HG02973 (cell line): Measurements from ENCODE around the gene DNAJC5.

ENCODE experiments used
- ATAC-seq: cut with Tn5 transposase; IDR thresholded peaks from one replicate; pipeline ENCODE4 v1.9.1; 2021; ENCODE audit warnings: moderate library complexity; ENCODE audit not compliant: unreplicated experiment

Gene DNAJC5

DNA sequence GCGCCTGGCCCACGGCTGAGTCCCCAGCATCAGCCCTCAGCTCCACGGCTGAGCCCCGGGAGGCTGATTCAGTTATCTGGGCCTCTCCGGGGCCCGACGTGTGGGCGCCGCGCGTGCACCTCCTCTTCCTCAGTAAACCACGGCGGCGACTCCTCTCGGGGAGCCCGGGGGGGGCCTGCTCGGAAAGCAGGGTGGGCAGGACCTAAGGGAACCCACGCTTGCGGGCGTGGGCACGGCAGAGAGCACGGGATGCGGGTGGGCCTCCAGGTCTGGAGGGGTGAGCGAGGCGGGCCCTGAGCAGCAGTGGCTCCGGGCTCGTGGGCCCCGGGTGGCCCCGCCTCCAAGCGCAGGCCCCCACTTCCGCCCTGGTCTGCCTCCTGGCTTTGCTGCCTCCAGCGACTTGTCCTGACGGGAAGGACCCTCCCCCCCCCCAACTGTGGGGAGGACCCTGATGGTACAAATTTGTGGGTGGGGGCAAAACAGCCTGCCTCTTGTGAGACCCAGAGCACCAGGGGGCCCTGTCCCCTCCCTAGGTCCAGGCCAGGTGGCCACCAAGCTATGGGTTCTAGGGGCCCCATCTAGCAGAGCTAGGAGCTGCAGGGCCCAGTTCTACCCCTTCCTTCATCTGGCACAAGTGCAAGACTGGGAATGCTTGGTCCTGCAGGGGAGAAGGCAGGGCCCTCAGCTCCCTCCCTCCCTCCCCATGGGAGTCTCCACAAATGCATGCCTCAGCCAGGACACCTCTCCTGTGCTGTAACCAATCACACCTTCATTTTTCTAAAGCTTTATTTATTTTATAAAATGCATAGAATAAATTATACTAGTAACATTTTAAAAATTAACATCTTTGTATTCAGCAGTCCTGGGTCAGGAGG, 44.4 kb downstream of the DNAJC5 start:
- no peak for ATAC-seq

DNA sequence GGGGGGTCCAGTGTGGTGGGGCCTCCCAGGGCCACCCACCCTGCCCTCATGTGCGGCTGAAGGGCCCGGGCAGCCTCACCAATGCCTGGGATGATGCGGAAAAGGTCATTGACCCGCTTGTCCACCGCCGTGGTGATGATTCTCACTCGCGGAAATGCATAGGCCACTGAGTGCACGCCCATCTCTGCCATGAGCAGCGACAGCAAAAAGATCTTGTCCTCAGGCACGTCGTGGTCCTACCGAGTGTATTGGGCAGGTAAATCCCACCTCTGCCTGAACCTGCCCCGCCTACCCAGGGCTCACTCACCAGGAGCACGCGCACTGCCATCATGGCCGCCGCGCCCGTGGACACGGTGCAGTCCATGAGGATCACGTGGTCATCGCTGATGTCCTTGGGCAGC, 45.1 kb downstream of the DNAJC5 start:
- no peak for ATAC-seq

DNA sequence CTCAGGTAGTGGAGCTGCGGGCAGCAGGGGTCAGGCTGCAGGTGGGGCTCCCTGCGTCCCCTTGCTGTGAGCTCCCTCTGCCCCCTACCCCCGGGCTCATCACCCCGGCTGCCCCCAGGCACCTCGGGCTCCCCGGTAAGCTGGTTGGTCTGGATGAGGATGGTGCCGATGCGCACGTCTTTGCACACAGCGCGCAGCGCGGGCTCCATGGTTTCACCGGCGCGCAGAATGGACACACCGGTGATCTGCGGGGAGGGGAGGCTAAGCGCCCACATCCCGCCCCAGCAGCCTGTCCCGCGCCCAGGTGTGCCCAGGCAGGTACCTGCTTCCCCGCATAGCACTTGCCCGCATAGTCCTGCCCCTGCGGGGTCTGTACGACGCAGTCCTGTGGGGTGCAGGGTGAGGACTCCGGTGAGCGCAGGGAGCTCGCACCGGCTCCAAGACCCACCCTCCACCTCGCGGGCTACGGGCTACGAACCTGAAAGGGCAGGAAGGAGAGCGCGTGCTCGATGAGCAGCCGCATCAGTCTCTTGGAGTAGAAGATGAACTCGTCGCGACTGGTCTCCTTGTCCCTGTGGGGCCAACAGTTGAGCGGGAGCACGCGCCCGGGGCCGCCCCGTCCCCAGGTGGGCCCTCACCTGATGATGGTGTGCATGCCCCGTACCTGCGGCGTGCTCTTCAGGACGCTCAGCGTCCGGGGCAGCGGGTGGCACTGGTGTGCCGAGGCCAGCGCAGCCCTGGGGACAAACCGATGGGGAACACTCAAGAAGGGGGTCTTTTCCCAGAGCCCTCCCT, 45.7 kb downstream of the DNAJC5 start:
- ATAC-seq: no peak

DNA sequence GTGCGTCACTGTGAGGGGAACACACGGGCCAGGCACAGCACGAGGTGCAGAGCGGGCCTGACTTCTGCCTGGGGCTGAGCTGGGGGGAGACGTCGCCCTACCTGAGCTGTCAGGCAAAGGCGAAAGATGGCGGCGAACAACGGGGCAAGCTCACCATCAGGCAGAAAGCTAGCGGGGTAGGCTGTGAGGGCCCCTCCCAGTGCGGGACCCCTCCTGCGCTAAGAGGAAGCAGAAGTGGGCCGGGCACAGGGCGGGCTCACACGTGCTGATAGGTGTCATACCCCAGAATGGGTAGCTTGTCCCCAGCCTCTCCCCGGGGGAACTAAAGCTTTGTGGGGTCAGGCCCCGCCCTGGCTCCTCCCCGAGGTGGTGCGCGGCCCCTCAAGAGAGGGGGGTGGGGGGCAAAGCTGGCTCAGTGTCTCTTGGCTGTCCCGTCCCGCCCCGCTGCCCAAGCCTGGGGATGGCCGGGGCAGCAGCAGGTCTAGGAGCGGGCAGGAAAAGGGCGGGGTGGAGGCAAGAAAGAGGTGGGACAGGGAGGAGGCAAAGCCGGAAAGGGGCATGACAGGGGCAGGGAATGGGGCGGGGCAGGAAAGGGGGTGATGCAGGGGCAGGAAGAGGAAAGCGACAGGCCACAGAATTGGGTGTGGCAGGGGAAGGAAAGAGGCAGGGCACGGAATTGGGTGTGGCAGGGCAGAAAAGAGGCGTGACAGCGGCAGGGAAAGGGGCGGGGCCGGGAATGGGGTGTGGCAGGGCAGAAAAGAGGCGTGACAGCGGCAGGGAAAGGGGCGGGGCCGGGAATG, 46.6 kb downstream of the DNAJC5 start:
- ATAC-seq: no peak

DNA sequence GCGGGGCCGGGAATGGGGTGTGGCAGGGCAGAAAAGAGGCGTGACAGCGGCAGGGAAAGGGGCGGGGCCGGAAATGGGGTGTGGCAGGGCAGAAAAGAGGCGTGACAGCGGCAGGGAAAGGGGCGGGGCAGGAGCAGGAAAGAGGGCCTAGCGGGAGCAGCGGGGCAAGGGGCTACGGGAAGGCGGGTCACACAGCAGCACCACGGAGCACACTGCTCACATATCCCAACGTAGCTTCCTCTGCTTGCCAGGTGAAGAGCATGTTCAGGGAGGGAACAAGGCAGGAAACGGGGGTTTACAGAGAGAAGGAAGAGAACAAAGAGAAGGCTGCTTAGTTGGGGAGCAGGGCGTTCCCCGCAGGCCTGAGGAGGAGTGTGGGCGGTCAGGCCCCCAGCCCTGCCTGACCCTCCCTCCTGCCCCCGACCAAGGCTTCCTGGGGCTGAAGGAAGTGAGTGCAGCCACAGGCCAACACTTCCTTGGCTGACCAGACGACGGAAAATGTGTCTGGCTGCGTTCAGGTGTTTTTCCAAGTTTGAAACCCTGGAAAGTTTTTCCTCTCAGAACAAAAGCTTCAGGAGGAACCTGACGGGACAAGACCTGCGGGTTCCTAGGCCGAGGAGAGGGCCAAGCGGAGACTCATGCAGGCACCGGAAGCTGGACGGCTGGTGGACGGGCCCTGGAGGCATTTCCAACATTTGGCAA, 47.5 kb downstream of the DNAJC5 start:
- no peak for ATAC-seq

DNA sequence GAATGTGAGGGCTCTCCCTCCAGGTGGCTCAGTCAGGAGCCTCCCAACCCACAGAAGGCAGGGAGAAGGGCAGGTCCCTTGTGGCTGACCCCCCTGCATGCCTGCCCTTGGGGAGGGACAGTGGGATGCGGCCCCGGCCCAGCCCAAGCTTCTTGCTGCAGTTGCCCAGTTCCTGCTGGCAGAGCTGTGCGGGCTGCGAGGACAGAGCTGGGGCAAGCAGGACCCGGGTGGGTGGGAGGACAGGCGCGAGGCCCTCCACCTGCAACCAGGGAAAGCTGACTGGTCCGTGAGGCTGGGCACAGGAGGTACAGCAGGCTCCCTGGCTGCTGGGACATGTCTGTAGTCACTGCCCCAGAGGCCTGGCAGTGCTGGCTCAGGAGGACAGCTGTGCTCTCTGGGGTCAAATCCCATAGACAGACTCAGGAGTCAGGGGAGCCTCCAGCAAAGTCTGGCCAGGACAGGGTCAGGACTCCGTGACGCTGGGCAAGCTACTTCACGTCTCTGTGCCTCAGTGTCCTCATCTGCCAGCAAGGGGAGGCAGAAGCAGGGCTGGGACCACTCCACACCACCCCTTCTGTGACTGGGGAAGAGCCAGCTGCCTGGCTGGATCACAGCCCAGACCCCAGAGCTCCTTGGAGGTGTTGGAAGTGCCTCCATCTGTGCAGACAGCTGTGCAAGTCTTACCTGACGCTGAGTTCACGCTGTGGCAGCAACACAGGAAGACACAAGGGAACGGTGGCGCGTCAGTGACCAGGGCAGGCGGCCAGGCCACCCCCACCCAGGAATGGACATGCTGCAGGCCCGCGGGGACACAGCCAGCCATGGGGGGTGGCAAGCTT, 48.3 kb downstream of the DNAJC5 start:
- no peak for ATAC-seq

DNA sequence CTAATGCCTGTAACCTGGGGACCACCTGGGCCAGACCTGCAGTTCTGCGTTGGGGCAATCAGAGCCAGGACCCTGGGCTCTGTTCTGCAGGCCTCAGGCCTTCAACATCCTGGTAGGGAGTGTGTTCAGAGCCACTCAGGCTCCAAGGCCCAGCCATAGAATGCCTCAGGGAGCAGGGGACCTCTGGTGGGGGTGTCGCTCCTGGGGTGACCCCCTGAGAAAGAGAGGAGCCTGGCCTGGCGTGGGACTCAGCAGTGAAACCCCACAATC, 48.8 kb downstream of the DNAJC5 start:
- no peak for ATAC-seq

- no peak for ATAC-seq
These were observed 49.4 kb downstream of the DNAJC5 start for GRCh38 chr20:63944078-63944941.

- no peak for ATAC-seq
These were observed 50.2 kb downstream of the DNAJC5 start for GRCh38 chr20:63945031-63945658.

GRCh38 chr20:63945921-63946920, 51.3 kb downstream of the DNAJC5 start:
- no peak for ATAC-seq

DNA sequence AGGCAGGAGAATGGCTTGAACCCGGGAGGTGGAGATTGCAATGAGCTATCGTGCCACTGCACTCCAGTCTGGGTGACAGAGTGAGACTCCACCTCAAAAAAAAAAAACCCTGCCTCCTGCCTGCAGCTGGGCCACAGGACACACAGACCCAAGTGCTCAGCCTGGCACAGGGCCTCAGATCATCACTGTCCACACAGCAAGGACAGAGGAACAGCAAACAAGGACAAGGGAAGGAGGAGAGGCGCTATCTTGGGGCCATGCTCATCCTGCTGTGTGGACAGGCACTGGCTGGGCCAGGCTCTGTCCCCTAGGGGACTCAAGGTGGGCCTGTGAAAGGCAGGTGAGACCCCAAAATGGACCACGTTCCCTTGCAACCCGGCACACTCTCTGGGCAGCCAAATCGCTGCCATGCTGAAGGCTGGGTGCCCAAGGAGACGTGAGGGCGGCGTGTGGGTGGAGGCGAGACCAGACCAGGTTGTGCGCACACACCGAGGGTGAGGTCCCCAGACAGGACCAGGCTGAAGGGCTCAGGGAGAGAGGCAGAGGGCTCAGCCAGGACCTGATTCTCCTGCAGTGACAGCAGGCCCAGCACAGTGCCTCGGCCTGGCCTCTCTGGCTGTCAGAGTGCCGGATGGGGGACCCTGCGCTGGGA, 52.2 kb downstream of the DNAJC5 start:
- ATAC-seq: no peak

DNA sequence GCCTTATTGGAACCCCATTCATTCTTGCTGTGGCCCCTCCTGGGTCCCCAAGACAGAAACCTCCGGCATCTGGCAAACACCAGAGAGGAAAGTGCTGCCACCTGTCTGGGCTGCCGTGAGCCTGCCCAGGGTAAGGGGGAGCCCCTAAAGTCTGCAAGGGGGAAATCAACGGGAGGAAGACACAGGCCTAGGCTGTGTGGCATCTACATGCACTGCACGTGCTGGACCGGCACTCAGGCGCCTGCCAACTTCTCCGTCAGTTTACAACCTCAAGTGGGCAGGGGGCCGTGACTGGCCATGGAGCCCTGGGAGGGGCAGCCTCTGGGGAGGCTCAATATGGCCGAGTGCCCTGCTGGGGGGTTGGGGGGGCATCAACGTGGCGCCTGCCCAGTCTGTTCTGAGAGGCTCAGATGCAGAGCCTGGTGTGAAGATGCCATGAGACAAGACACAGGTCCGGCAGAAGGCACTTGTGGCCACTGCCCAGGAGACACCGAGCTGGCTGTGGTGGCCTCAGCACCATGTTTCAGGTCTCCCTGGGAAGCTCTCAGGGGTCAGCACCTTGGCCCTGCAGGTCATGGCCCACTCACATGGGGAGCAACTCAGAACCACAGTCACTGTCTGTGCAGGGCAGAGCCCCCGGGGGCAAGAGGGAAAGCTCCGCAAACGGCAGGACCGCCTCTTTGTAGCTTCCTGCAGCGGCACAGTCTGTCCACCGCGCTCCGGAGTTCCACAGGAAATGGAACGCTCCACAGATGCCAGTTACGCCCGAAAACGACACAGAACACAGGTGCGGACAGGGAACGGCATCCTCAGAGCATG, 52.9 kb downstream of the DNAJC5 start:
- no peak for ATAC-seq

DNA sequence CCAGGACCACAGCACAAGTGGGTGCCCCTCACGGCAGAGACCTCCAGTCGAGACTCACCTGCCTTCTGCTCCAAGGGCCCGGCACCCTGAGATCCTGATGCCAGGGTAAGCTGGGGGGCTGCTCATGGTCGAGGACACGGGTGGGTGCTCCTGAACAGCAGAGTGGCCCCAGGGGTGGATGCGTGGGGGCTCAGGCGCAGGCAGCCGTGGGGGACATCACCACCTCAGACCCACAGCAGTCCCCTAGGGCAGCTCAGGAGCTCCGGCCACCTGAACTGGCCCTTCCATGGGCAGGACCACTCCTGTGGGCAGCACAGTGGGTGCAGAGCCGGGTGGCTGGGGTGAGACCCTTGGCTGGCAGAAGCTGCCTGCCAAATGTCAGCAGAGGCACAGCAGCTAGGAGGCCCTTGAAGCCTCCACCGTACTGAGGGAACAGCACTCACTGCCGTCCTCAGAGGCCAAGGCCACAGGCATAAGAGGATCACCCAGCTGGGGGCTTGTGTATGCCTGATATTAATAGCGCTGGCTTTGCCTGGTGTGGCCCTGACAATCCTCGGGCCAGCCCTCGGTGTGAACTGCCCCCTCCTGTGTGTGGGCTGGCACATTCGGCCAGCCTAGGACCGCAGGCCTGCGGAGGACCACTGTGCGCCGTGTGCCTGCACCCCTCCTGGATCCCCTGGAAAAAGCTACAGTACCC, 55.9 kb downstream of the DNAJC5 start:
- no peak for ATAC-seq

- ATAC-seq: no peak
These were observed 56.7 kb downstream of the DNAJC5 start for GRCh38 chr20:63951398-63952209.

DNA sequence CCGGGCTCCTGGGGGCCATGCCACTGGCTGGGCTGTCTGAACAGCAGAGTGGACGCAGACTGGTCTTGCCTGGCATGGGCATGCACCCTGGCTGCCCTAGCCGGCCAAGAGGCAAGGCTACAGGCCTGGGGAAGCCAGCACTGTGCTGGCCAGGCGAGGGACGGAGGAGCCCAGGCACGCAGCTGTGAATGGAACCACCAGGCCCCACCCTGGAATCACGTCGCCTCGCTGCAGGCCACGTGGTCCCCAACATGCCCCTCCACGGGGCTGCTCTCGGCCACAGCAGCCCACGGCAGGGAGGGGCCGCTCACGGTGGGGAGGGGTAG, 57.2 kb downstream of the DNAJC5 start:
- no peak for ATAC-seq
